Skeletal muscle tissue (tissue), 4 donors: ENCODE measurements around the gene ANXA2R. TPM values are rescaled to one million over a fixed set of nuclear protein-coding genes. Genes with fewer than 3 reads are reported as not detected.

Experiments
- H3K27ac ChIP-seq: one replicate; pipeline ENCODE4 v1.7.0; 2013; ENCODE audit warnings: mild to moderate bottlenecking, low read depth, low read length, inconsistent platforms
- H3K27me3 ChIP-seq, 3 donors: one replicate each; pipeline ENCODE4 v1.7.0; 2013; ENCODE audit warnings: low read length in 3 of 3; ENCODE audit not compliant: control insufficient read depth in 3 of 3, insufficient read depth in 3 of 3
- H3K36me3 ChIP-seq, 3 donors: one replicate each; pipeline ENCODE4 v1.7.0; 2013; ENCODE audit warnings: low read length in 3 of 3; ENCODE audit not compliant: control insufficient read depth in 3 of 3, insufficient read depth in 3 of 3
- H3K4me1 ChIP-seq, 3 donors: one replicate each; pipeline ENCODE4 v1.7.0; 2013; ENCODE audit warnings: low read length in 3 of 3, mild to moderate bottlenecking in 3 of 3; ENCODE audit not compliant: control insufficient read depth in 3 of 3, insufficient read depth in 3 of 3
- H3K4me3 ChIP-seq, 3 donors: one replicate each; pipeline ENCODE4 v1.7.0; 2013; ENCODE audit warnings: low read length in 3 of 3
- H3K9ac ChIP-seq, 3 donors: one replicate each; pipeline ENCODE4 v1.7.0; 2013; ENCODE audit warnings: low read length in 3 of 3, mild to moderate bottlenecking in 3 of 3, moderate library complexity in 2 of 3, low read depth in 1 of 3
- H3K9me3 ChIP-seq, 3 donors: one replicate each; pipeline ENCODE4 v1.7.0; 2013; ENCODE audit warnings: low read length in 3 of 3; ENCODE audit not compliant: control insufficient read depth in 3 of 3
- total RNA-seq: library from RNA; depleted of rRNA; stranded (reverse); fragments of >200 nt; gene quantifications from one replicate; pipeline ENCODE4 v1.2.3, GENCODE V29; 2014
- donor health status: Osteomylitis.

The ANXA2R gene
- total RNA-seq, 1 donor from 2014 or later, result 1.6 TPM

GRCh38 chr5:43042176-43042625, 2.1 kb upstream of the ANXA2R start:
- Histone ChIP-seq H3K9me3 (no peaks in the 10 kb centered on the region), H3K36me3 (no peaks in the 10 kb centered on the region), H3K9ac (peak overlapping the region; percentile 93 to 98 (median 97)), H3K4me3 (peak overlapping the region; percentile 90 to 96 (median 92)), H3K27ac (peak overlapping the region; percentile 98), H3K4me1 (peaks cover 31 to 36% (median 34%) of the 10 kb centered on the region in 3 donors), H3K27me3 (no peaks in the 10 kb centered on the region)

DNA sequence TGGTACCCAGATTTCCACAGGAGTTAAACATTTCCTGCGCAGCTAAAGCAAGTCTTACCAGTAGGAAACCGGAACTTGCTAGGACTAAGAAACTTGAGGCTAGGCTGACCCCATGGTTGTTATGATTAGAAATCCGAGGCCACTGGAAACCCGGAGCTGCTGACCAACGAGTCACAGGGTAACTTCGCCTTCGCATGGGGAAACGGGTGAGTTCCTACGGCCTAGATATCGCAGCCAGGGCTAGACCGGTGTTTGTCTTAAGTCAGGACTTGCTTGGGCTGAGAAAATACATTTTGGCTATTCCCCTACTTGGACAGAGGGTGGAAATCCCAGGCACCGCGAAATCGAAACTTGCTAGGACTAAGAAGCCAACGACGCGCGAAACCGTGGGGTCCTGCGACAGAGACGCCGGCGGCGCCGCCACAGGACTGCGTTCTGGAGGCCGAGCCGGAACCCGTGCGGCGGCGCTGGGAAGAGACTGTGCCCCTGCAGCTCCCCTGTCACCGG, 1.6 kb upstream of the ANXA2R start:
- no peaks in the 10 kb centered on the region for H3K9me3 ChIP-seq
- peaks cover 26 to 37% (median 35%) of the 10 kb centered on the region in 3 donors for H3K4me1 ChIP-seq
- H3K27ac ChIP-seq, result peak overlapping the region; percentile 98
- peak overlapping the region; percentile 90 to 96 (median 92) for H3K4me3 ChIP-seq
- peak overlapping the region; percentile 93 to 98 (median 97) for H3K9ac ChIP-seq
- H3K27me3 ChIP-seq, result no peaks in the 10 kb centered on the region
- no peaks in the 10 kb centered on the region for H3K36me3 ChIP-seq

GRCh38 chr5:43041110-43041668, 1.1 kb upstream of the ANXA2R start:
- Histone ChIP-seq H3K9ac (peak overlapping the region; percentile 93 to 98 (median 97)), H3K27me3 (no peaks in the 10 kb centered on the region), H3K4me3 (peak overlapping the region; percentile 90 to 96 (median 92)), H3K27ac (peak overlapping the region; percentile 98), H3K36me3 (no peaks in the 10 kb centered on the region), H3K4me1 (peaks cover 25 to 38% (median 35%) of the 10 kb centered on the region in 3 donors), H3K9me3 (no peaks in the 10 kb centered on the region)

- H3K9ac ChIP-seq, result peak overlapping the region; percentile 76 to 97 (median 93)
- peak overlapping the region; percentile 98 for H3K27ac ChIP-seq
- H3K36me3 ChIP-seq, result no peaks in the 10 kb centered on the region
- no peaks in the 10 kb centered on the region for H3K9me3 ChIP-seq
- H3K27me3 ChIP-seq, result no peaks in the 10 kb centered on the region
- H3K4me3 ChIP-seq, result peak overlapping the region; percentile 90 to 96 (median 92)
- H3K4me1 ChIP-seq, result peaks cover 23 to 38% (median 31%) of the 10 kb centered on the region in 3 donors
Measured at GRCh38 chr5:43039471-43040286, 440 bp downstream of the ANXA2R start.

DNA sequence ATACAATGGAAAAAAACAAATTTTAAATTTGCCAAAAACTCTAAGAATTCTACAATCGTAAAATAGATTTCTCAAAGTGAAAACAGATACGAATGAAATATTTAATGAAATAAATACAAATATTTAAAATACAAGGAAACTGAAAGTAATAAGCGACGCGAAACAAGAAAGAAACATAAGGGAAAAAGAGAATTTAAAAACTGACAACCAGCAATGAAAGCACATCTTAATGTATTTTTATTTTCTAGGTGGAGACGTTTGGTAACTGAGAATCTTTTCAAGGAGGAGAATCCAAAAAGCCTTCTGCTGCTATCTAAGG, 1.0 kb downstream of the ANXA2R start:
- Histone ChIP-seq H3K9ac (peak overlapping the region; percentile 76 to 97 (median 93)), H3K27ac (peak overlapping the region; percentile 98), H3K27me3 (no peaks in the 10 kb centered on the region), H3K4me3 (peak overlapping the region; percentile 90 to 96 (median 92)), H3K9me3 (no peaks in the 10 kb centered on the region), H3K4me1 (peaks cover 18 to 35% (median 26%) of the 10 kb centered on the region in 3 donors), H3K36me3 (no peaks in the 10 kb centered on the region)

DNA sequence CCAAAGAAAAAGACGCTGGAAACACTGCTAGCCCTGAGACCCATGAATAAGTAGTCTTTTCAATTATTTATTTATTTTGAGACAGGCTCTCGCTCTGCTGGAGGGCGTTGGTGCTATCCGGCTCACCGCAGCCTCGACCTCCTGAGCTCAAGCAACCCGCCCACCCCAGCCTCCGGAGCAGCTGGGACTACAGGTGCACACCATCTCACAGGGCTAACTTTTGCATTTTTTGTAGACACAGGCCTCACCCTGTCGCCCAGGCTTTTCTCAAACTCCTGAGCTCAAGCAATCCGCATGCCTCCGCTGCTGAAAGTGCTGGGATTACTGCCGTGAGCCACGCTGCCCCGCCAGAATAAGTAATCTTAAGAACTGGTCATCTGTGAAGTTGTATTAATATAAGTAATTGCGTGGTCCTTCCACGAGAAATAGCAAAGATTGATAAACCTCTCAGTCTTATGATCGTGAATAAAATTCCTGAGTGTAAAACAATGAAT, 1.6 kb downstream of the ANXA2R start:
- Histone ChIP-seq H3K9me3 (no peaks in the 10 kb centered on the region), H3K27me3 (no peaks in the 10 kb centered on the region), H3K9ac (peak overlapping the region; percentile 60 to 85 (median 67)), H3K36me3 (no peaks in the 10 kb centered on the region), H3K4me3 (peak overlapping the region; percentile 59 to 90 (median 71)), H3K27ac (peak overlapping the region; percentile 76), H3K4me1 (peaks cover 16 to 33% (median 24%) of the 10 kb centered on the region in 3 donors)

- Histone ChIP-seq H3K36me3 (no peaks in the 10 kb centered on the region), H3K9me3 (no peaks in the 10 kb centered on the region), H3K27me3 (no peaks in the 10 kb centered on the region), H3K9ac (peak overlapping the region; percentile 60 to 85 (median 67)), H3K4me1 (peaks cover 12 to 30% (median 24%) of the 10 kb centered on the region in 3 donors), H3K27ac (peak overlapping the region; percentile 76), H3K4me3 (peak overlapping the region; percentile 59 to 90 (median 71))
Measured at GRCh38 chr5:43037636-43038495, 2.3 kb downstream of the ANXA2R start.

DNA sequence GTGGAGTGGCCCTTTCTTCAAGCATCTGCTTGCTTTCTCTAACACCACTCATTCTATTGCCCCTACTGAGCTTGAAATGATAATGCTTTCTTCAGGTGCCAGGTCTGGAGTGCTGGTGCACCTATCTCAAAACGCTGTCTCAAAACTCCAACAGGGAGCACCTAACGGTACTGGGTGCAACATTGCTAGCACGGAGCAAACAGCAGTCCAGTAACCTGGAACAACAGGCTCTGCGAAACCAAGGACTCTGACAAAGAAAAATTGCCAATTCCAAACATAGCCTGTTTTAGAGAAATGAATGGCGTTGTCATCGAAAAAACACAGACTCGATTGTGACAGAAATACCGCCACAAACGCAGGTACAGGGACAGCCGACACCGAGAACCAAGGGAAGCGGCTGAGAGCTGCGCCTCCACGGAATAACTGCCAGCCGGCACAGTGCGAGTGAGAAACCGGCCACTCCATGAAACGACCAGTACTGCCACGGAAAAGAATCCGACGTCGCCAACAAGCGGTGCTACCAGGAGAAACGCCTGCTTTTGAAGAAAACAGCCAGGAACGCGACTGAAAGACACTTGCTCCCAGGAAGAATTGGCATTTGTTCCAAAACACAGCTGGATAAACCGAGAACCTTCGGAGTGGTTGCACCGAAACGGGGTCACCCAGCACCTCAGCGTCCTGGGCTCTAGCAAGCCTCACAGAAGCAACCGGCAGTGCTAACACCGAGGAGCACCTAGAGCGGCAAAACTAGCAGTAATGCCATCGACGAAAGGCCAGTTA, 3.1 kb downstream of the ANXA2R start:
- no peaks in the 10 kb centered on the region for H3K9me3 ChIP-seq
- H3K27me3 ChIP-seq, result no peaks in the 10 kb centered on the region
- peak overlapping the region; percentile 60 to 85 (median 67) for H3K9ac ChIP-seq
- no peaks in the 10 kb centered on the region for H3K36me3 ChIP-seq
- H3K4me3 ChIP-seq, result peak overlapping the region; percentile 59 to 90 (median 71)
- H3K4me1 ChIP-seq, result peaks cover 12 to 27% (median 19%) of the 10 kb centered on the region in 3 donors
- H3K27ac ChIP-seq, result peak overlapping the region; percentile 76

GRCh38 chr5:43036409-43036808, 3.7 kb downstream of the ANXA2R start:
- Histone ChIP-seq H3K4me1 (peaks cover 12 to 24% (median 19%) of the 10 kb centered on the region in 3 donors), H3K9me3 (no peaks in the 10 kb centered on the region), H3K9ac (peak overlapping the region in 1 of 3 donors; percentile 85), H3K27me3 (no peaks in the 10 kb centered on the region), H3K4me3 (peak overlapping the region in 1 of 3 donors; percentile 71), H3K36me3 (no peaks in the 10 kb centered on the region), H3K27ac (peak overlapping the region; percentile 76)
